H1 (cell line): ENCODE results near the gene PRPH2. TPM values are rescaled to one million over a fixed set of nuclear protein-coding genes. Genes with fewer than 3 reads are reported as not detected.

Source experiments
- CREB1 ChIP-seq: IDR thresholded peaks from 2 replicates; pipeline ENCODE4 v1.6.1; 2012; ENCODE audit warnings: inconsistent platforms
- CTBP2 ChIP-seq: IDR thresholded peaks from 2 replicates; pipeline ENCODE4 v1.7.0; 2011; ENCODE audit warnings: borderline replicate concordance, mild to moderate bottlenecking, moderate library complexity, mixed read lengths, low read length; ENCODE audit not compliant: insufficient read depth, insufficient read length
- FOSL1 ChIP-seq: IDR thresholded peaks from 2 replicates; pipeline ENCODE4 v1.6.1; 2011; ENCODE audit warnings: mild to moderate bottlenecking, low read depth, low read length, moderate library complexity; ENCODE audit not compliant: insufficient read depth
- GTF2F1 ChIP-seq: IDR thresholded peaks from 2 replicates; pipeline ENCODE4 v1.6.1; 2012; ENCODE audit warnings: low read depth, low read length, improper control_type of control experiment, borderline replicate concordance
- HDAC2 ChIP-seq, 2 experiments: fragments of 300-600 bp in 1 of 2; sonication (generic) in 1 of 2; IDR thresholded peaks; 2 replicates each; pipeline ENCODE4 v1.6.1; 2011 to 2012; ENCODE audit warnings: low read depth in 2 of 2, low read length in 2 of 2, mild to moderate bottlenecking in 2 of 2, moderate library complexity in 2 of 2, borderline replicate concordance in 1 of 2, inconsistent platforms in 1 of 2
- JUN ChIP-seq: IDR thresholded peaks from 2 replicates; pipeline ENCODE4 v1.6.1; 2011; ENCODE audit warnings: low read depth, mild to moderate bottlenecking, improper control_type of control experiment, low read length
- JUND ChIP-seq: IDR thresholded peaks from 2 replicates; pipeline ENCODE4 v1.6.1; 2011; ENCODE audit warnings: mild to moderate bottlenecking, improper control_type of control experiment, low read length
- KDM4A ChIP-seq: IDR thresholded peaks from one replicate; pipeline ENCODE4 v1.7.1; 2012; ENCODE audit warnings: low read depth, mild to moderate bottlenecking, moderate library complexity, low read length, inconsistent platforms; ENCODE audit not compliant: severe bottlenecking
- KDM5A ChIP-seq: fragments of 200-600 bp; IDR thresholded peaks from 2 replicates; pipeline ENCODE4 v1.7.1; 2012; ENCODE audit warnings: mild to moderate bottlenecking, low read length, inconsistent platforms, mixed read lengths
- MAFK ChIP-seq: IDR thresholded peaks from 2 replicates; pipeline ENCODE4 v1.6.1; 2012; ENCODE audit warnings: low read depth, mild to moderate bottlenecking, improper control_type of control experiment, low read length
- POU5F1 ChIP-seq: IDR thresholded peaks from 2 replicates; pipeline ENCODE4 v1.6.1; 2011; ENCODE audit warnings: low read depth, mild to moderate bottlenecking, low read length, moderate library complexity
- RBBP5 ChIP-seq: IDR thresholded peaks from 2 replicates; pipeline ENCODE4 v1.7.1; 2012; ENCODE audit warnings: low read depth, mild to moderate bottlenecking, inconsistent platforms, low read length, moderate library complexity, borderline replicate concordance
- RNF2 ChIP-seq: fragments of 200-900, 300-1000 bp; sonication (generic); IDR thresholded peaks from 2 replicates; pipeline ENCODE4 v1.7.1; 2016; ENCODE audit warnings: borderline replicate concordance, low read depth, mild to moderate bottlenecking, antibody characterized with exemption, low read length; ENCODE audit not compliant: poor library complexity, severe bottlenecking; ENCODE audit errors: missing control alignments
- SIN3A ChIP-seq, 2 experiments: IDR thresholded peaks in 1 of 2; conservative IDR thresholded peaks in 1 of 2; 2 replicates each; pipeline ENCODE4 v1.6.1; 2011 to 2012; ENCODE audit warnings: low read length in 2 of 2, improper control_type of control experiment in 1 of 2, low read depth in 1 of 2, mild to moderate bottlenecking in 1 of 2
- SIX5 ChIP-seq: IDR thresholded peaks from 2 replicates; pipeline ENCODE4 v1.6.1; 2011; ENCODE audit warnings: mild to moderate bottlenecking, low read depth, low read length
- TEAD4 ChIP-seq: IDR thresholded peaks from 2 replicates; pipeline ENCODE4 v1.6.1; 2012; ENCODE audit warnings: low read depth, low read length, inconsistent platforms, mixed read lengths
- ZNF274 ChIP-seq: IDR thresholded peaks from 2 replicates; pipeline ENCODE4 v1.7.0; 2012; ENCODE audit warnings: low read length, borderline replicate concordance; ENCODE audit errors: extremely low read depth
- polyA plus RNA-seq, 7 experiments: library from polyadenylated mRNA; depleted of rRNA in 3 of 7; stranded (reverse) in 5 of 7; unstranded in 2 of 7; fragments of >200 nt in 5 of 7; fragments of 200-250 nt in 2 of 7; gene quantifications; 1 replicate in 5 of 7; 2 replicates in 1 of 7; 4 replicates in 1 of 7; pipeline versions ENCODE4 v1.2.1 to v1.2.3, GENCODE V29; 2011 to 2013; ENCODE audit warnings: missing spikeins in 2 of 7, mixed read lengths in 2 of 7
- total RNA-seq: library from RNA; stranded (reverse); fragmentation: NEBNext Ultra II Directional; extraction: Animal tissue kit (Norgen Biotek cat#: 25700); gene quantifications from 2 replicates; pipeline ENCODE4 v1.2.1, GENCODE V29; 2021
- TF ChIP-seq, protein P1 (sequence below): IDR thresholded peaks from 2 replicates; pipeline ENCODE4 v1.6.1; 2012; ENCODE audit warnings: low read length, inconsistent platforms
- TF ChIP-seq, protein P2 (sequence below): IDR thresholded peaks from 2 replicates; pipeline ENCODE4 v1.6.1; 2012; ENCODE audit warnings: inconsistent platforms
- TF ChIP-seq, protein P3 (sequence below): IDR thresholded peaks from 2 replicates; pipeline ENCODE4 v1.6.1; 2012; ENCODE audit warnings: inconsistent platforms

PRPH2 gene
- total and polyA plus RNA-seq, 2 of the 8 experiments (the other 6 are each of a cell fraction or from before 2014, with no cell fraction given) = 0.23 to 0.65 TPM

DNA sequence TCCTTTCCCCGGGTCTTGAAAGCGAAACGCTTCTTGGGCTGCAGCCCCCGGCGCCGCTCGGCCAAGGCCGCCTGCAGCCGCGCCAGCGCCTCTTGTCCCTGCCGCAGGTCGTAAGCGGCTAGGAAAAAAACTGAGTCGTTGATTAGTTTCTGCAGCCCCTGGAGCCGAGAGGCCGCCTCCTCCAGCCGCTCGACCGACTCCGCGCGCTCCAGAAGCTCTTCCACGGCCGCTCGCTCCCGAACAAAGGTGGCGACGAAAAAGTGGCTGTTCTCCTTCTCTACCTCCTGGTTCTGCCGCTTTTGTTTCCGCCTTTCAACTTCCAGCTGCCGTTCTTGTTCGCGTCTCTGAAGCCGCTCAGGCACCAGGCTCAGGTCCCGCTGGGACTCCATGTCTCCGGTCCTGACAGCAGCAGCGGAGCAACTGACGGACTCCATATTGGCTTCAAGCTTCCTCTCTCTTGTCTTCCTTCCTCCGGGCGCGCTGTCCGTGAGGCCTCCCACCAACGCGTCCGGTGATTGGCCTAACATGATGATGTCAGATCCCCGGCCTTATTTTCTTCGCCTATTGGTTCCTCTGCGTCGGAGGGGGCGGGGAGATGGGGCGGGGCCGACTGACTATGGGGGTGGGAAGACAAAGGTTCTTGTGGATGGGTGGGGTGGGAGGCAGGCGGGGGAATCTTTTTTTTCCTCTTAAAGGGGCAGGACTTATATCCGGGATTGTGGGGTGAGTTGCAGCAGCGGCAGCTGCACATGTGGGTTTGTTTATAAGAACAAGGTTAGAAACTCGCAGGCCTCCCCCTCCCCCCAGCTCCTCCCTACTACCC, 23.5 kb upstream of the PRPH2 start, which contains the start of gene TBCC (continued):
- TF ChIP-seq FOSL1 (no peak), RBBP5 (peak; percentile 25; the same call in 1 of the 2 replicates), ZNF274 (no peak), RNF2 (no peak), POU5F1 (no peak), JUN (no peak), TEAD4 (no peak), HDAC2 (IDR thresholded peaks at IDR 0.05; ENCODE audit: borderline replicate concordance in 1 of 2, low read depth in 2 of 2, low read length in 2 of 2) (no peak), CREB1 (peak; percentile 90), GTF2F1 (no peak), JUND (no peak), CTBP2 (no peak), SIN3A (conservative IDR thresholded peaks at IDR 0.05 in 1 of 2, IDR thresholded peaks at IDR 0.05 in 1 of 2; ENCODE audit: low read depth in 1 of 2, low read length in 2 of 2) (peak; percentile 82 to 95; a peak in 3 of 4 replicates), MAFK (no peak), KDM5A (peak; percentile 84), SIX5 (no peak), KDM4A (peak; percentile 7)
- TF ChIP-seq, protein P1, sequence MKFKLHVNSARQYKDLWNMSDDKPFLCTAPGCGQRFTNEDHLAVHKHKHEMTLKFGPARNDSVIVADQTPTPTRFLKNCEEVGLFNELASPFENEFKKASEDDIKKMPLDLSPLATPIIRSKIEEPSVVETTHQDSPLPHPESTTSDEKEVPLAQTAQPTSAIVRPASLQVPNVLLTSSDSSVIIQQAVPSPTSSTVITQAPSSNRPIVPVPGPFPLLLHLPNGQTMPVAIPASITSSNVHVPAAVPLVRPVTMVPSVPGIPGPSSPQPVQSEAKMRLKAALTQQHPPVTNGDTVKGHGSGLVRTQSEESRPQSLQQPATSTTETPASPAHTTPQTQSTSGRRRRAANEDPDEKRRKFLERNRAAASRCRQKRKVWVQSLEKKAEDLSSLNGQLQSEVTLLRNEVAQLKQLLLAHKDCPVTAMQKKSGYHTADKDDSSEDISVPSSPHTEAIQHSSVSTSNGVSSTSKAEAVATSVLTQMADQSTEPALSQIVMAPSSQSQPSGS = no peak
- TF ChIP-seq, protein P2, sequence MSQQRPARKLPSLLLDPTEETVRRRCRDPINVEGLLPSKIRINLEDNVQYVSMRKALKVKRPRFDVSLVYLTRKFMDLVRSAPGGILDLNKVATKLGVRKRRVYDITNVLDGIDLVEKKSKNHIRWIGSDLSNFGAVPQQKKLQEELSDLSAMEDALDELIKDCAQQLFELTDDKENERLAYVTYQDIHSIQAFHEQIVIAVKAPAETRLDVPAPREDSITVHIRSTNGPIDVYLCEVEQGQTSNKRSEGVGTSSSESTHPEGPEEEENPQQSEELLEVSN = no peak
- TF ChIP-seq, protein P3, sequence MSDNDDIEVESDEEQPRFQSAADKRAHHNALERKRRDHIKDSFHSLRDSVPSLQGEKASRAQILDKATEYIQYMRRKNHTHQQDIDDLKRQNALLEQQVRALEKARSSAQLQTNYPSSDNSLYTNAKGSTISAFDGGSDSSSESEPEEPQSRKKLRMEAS = peak; percentile 19; the same call in 1 of the 2 replicates
